Stomach (tissue), 4 donors: ENCODE measurements around the gene GHRL.

Experiments
- EP300 ChIP-seq: sonication (generic); formaldehyde crosslinking; IDR thresholded peaks from one replicate; pipeline ENCODE4 v1.6.1; 2017; ENCODE audit warnings: antibody characterized with exemption
- POLR2A ChIP-seq, 4 donors: fragments of 450-650 bp; IDR thresholded peaks; one replicate each; pipeline ENCODE4 v1.6.1; 2016; ENCODE audit warnings: antibody characterized with exemption in 4 of 4, control low read depth in 2 of 4, mild to moderate bottlenecking in 1 of 4, moderate library complexity in 1 of 4
- POLR2AphosphoS5 ChIP-seq, 3 donors: sonication (generic); formaldehyde crosslinking; IDR thresholded peaks; one replicate each; pipeline ENCODE4 v1.6.1; 2016; ENCODE audit warnings: antibody characterized with exemption in 3 of 3
- TF ChIP-seq, protein P1 (sequence below), 7 experiments: fragments of 450-650 bp in 4 of 7; fragments of 200-600 bp in 3 of 7; sonication (generic) in 3 of 7; IDR thresholded peaks; one replicate each; pipeline ENCODE4 v1.5.1; 2016 to 2019; ENCODE audit warnings: antibody characterized with exemption in 7 of 7, control low read depth in 2 of 7, mild to moderate bottlenecking in 1 of 7

DNA sequence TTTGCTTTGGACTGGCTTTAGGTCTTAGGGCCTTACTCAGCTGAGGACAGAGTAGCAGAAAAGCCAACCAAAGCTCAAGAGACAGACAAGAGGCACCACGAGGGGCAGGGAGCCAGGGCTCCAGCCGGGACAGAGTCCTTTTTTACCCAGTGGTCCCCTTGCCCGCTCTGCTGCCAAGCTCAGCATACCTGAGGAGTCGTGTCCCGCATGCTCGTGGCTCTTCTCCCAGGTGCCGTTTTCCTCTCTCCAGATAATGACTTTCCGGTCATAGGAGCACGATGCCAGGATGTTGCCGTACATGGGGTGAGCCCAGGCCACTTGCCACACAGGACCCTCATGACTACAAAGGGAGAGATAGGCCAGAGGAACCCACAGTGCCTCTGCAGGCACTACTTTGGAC, 19.6 kb upstream of the GHRL start:
- TF ChIP-seq POLR2AphosphoS5 (IDR thresholded peaks at IDR 0.05) (no peak), POLR2A (IDR thresholded peaks at IDR 0.05) (no peak), EP300 (no peak)
- TF ChIP-seq, protein P1, sequence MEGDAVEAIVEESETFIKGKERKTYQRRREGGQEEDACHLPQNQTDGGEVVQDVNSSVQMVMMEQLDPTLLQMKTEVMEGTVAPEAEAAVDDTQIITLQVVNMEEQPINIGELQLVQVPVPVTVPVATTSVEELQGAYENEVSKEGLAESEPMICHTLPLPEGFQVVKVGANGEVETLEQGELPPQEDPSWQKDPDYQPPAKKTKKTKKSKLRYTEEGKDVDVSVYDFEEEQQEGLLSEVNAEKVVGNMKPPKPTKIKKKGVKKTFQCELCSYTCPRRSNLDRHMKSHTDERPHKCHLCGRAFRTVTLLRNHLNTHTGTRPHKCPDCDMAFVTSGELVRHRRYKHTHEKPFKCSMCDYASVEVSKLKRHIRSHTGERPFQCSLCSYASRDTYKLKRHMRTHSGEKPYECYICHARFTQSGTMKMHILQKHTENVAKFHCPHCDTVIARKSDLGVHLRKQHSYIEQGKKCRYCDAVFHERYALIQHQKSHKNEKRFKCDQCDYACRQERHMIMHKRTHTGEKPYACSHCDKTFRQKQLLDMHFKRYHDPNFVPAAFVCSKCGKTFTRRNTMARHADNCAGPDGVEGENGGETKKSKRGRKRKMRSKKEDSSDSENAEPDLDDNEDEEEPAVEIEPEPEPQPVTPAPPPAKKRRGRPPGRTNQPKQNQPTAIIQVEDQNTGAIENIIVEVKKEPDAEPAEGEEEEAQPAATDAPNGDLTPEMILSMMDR (IDR thresholded peaks at IDR 0.05), result no peak
